DOHH2 (cell line): Measurements from ENCODE around the gene SULT4A1.

Source experiments
- H3F3A ChIP-seq: fragments of 200-600 bp; sonication (generic), shearing (Covaris generic); 2 replicates; pipeline ENCODE4 v1.6.0; 2016; ENCODE audit warnings: antibody characterized with exemption, mild to moderate bottlenecking; ENCODE audit not compliant: control insufficient read depth, insufficient read depth
- H3K27ac ChIP-seq: fragments of 200-600 bp; sonication (generic); 2 replicates; pipeline ENCODE4 v1.5.1; 2014; ENCODE audit warnings: low read depth, mild to moderate bottlenecking, low read length, moderate library complexity
- H3K27me3 ChIP-seq: fragments of 200-600 bp; sonication (generic); 2 replicates; pipeline ENCODE4 v1.6.1; 2014; ENCODE audit warnings: mild to moderate bottlenecking, low read length, mixed read lengths; ENCODE audit not compliant: control insufficient read depth
- H3K36me3 ChIP-seq: fragments of 200-600 bp; sonication (generic); 2 replicates; pipeline ENCODE4 v1.6.1; 2014; ENCODE audit warnings: mild to moderate bottlenecking, low read length, moderate library complexity, mixed read lengths; ENCODE audit not compliant: control insufficient read depth
- H3K4me1 ChIP-seq: fragments of 200-600 bp; sonication (generic); 2 replicates; pipeline ENCODE4 v1.6.1; 2014; ENCODE audit warnings: mild to moderate bottlenecking, low read length, mixed read lengths; ENCODE audit not compliant: control insufficient read depth
- H3K4me2 ChIP-seq: fragments of 200-600 bp; sonication (generic); 2 replicates; pipeline ENCODE4 v1.6.0; 2014; ENCODE audit warnings: mild to moderate bottlenecking, low read length, moderate library complexity
- H3K4me3 ChIP-seq: fragments of 200-600 bp; sonication (generic); 2 replicates; pipeline ENCODE4 v1.5.1; 2014; ENCODE audit warnings: mild to moderate bottlenecking, low read length, mixed read lengths
- H3K79me2 ChIP-seq: fragments of 200-600 bp; sonication (generic); 2 replicates; pipeline ENCODE4 v1.6.1; 2014; ENCODE audit warnings: mild to moderate bottlenecking, low read length, mixed read lengths; ENCODE audit not compliant: control insufficient read depth
- H3K9me2 ChIP-seq: fragments of 200-600 bp; sonication (generic); replicated peaks from 2 replicates; pipeline ENCODE4 v1.6.1; 2014; ENCODE audit warnings: mild to moderate bottlenecking, low read length, mixed read lengths; ENCODE audit not compliant: control insufficient read depth
- H3K9me3 ChIP-seq: fragments of 200-600 bp; sonication (generic); 2 replicates; pipeline ENCODE4 v1.6.1; 2014; ENCODE audit warnings: antibody characterized with exemption, low read length, mixed read lengths; ENCODE audit not compliant: control insufficient read depth, insufficient read depth
- H4K20me1 ChIP-seq: fragments of 200-600 bp; sonication (generic); 2 replicates; pipeline ENCODE4 v1.6.0; 2014; ENCODE audit warnings: low read depth, mild to moderate bottlenecking, antibody characterized with exemption, low read length, moderate library complexity; ENCODE audit not compliant: control insufficient read depth, insufficient read depth
- EZH2phosphoT487 ChIP-seq: fragments of 200-600 bp; sonication (generic); IDR thresholded peaks from 2 replicates; pipeline ENCODE4 v1.6.1; 2017; ENCODE audit warnings: borderline replicate concordance, mild to moderate bottlenecking, antibody characterized with exemption, low read length, moderate library complexity, mixed read lengths
- TF ChIP-seq, protein P1 (sequence below): fragments of 200-600 bp; sonication (generic); IDR thresholded peaks from one replicate; pipeline ENCODE4 v1.5.1; 2014; ENCODE audit warnings: antibody characterized with exemption, mild to moderate bottlenecking, low read depth, low read length; ENCODE audit not compliant: poor library complexity, severe bottlenecking

SULT4A1 gene

DNA sequence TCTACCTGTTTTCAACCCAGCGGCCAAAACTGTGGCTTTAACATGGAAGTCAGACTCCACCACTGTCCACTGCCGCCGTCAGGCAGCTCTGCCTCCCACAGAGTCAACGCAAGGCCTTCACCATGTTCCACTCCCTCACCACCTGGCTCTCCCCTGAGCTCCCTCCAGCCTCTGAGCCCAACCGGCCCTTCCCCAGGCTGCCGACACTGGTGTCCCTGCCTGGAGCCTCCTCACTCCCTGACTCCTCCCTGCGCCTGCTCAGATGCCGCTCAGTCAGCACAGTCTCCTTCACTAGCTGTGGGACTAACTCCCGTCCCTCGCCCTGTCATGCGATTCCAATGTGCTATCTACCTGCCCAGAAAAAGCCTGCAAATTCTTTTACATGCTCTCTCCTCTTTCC, 16.3 kb downstream of the SULT4A1 start:
- Histone ChIP-seq H3K4me3 (no peak overlapping the region), H4K20me1 (no peaks in the 10 kb centered on the region), H3K4me1 (no peaks in the 10 kb centered on the region), H3K4me2 (no peak overlapping the region), H3K27me3 (no peaks in the 10 kb centered on the region), H3K9me3 (no peaks in the 10 kb centered on the region), H3K79me2 (no peaks in the 10 kb centered on the region), H3K9me2 (no peaks in the 10 kb centered on the region), H3K27ac (no peak overlapping the region), H3K36me3 (no peaks in the 10 kb centered on the region), H3F3A (no peaks in the 10 kb centered on the region)
- TF ChIP-seq EZH2phosphoT487, result no peak
- TF ChIP-seq, protein P1, sequence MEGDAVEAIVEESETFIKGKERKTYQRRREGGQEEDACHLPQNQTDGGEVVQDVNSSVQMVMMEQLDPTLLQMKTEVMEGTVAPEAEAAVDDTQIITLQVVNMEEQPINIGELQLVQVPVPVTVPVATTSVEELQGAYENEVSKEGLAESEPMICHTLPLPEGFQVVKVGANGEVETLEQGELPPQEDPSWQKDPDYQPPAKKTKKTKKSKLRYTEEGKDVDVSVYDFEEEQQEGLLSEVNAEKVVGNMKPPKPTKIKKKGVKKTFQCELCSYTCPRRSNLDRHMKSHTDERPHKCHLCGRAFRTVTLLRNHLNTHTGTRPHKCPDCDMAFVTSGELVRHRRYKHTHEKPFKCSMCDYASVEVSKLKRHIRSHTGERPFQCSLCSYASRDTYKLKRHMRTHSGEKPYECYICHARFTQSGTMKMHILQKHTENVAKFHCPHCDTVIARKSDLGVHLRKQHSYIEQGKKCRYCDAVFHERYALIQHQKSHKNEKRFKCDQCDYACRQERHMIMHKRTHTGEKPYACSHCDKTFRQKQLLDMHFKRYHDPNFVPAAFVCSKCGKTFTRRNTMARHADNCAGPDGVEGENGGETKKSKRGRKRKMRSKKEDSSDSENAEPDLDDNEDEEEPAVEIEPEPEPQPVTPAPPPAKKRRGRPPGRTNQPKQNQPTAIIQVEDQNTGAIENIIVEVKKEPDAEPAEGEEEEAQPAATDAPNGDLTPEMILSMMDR, result no peak

DNA sequence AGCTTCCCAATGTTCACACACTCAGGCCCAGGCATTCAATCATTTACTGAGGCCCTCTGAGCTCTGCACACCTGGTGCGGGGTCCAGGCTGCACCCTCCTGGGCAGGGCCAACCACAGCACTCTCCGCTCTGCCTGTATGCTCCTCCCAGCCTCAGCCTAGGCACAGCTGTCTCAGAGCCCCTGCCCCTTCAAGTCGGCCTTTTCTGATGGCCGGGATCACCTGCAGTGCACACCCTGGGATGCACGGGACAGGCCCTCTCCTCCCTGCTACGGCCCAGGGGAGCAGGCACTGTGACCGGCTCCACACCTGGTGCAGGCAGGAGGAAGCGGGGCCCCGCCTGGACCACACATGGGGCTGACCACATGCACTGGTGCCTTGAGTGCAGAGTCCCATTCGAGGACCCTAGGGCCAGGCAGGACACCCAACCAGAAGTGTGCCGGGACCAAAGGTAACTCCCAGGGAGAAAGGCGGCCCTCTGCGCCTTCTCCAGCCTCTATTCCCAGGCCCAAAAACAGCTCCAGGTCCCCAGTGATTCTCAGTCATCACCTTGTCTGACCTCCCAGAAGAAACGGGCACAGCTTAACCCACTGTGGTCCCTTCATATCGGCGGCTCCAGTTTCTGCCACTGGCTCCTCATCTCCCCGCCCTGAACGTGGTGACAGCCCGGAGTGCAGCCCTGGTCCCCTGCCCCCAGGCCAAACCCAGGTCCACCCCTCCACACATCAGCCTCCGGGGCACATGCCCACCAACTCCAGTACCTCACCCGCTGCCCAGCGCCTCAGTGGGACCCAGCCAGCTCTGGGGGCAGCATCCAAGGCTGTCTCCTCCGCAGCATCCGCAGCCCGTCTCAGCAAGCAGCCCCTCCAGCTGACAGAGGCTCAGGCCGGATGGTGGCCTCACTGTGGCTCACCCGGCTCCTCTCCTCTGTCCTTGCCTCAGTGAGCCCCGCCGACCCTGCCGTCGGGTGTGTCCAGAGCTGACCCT, 17.5 kb downstream of the SULT4A1 start:
- no peak for TF ChIP-seq EZH2phosphoT487
- TF ChIP-seq, protein P1, result no peak
- H3K27me3 ChIP-seq, result no peaks in the 10 kb centered on the region
- no peak overlapping the region for H3K4me2 ChIP-seq
- no peaks in the 10 kb centered on the region for H4K20me1 ChIP-seq
- no peaks in the 10 kb centered on the region for H3K9me2 ChIP-seq
- H3K79me2 ChIP-seq, result no peaks in the 10 kb centered on the region
- no peak overlapping the region for H3K27ac ChIP-seq
- H3K36me3 ChIP-seq, result no peaks in the 10 kb centered on the region
- H3F3A ChIP-seq, result no peaks in the 10 kb centered on the region
- no peaks in the 10 kb centered on the region for H3K4me1 ChIP-seq
- no peak overlapping the region for H3K4me3 ChIP-seq
- H3K9me3 ChIP-seq, result no peaks in the 10 kb centered on the region

DNA sequence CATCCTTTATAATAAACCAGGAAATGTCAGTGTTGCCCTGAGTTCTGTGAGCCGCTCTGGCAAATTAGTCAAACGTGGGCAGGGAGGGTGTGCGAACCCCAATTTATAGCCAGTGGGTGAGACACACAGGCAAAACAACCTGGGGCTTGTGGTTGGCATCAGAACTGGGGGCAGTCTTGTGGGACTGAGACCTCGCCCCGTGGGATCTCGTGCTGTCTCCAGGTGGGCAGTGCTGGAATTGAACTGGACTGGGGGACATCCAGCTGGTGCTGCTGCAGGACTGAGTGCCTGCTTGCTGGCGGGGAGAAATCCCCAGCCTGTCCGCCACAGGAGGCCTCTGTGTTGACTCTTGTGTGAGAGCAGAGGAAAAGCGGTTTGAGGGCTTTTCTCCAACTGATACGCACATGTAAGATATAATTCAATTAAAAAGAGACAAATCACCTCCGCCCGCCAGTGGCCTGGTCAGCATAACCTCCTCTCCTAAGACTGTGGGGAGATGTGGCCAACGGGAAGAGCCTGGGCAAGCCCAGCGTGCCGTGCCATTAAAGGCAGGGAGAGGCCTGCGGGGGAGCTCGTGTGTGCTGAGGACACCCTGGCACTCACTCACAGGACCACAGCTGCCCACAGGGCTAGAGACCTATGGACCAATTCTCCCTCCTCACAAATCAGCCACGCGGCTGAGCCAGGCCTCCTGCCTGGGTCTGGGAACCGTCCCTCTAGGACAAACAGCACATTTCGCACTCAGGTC, 18.4 kb downstream of the SULT4A1 start:
- Histone ChIP-seq H3K4me2 (no peak overlapping the region), H3K9me3 (no peaks in the 10 kb centered on the region), H4K20me1 (no peaks in the 10 kb centered on the region), H3K27me3 (no peaks in the 10 kb centered on the region), H3K9me2 (no peaks in the 10 kb centered on the region), H3F3A (no peaks in the 10 kb centered on the region), H3K27ac (no peak overlapping the region), H3K79me2 (no peaks in the 10 kb centered on the region), H3K4me1 (no peaks in the 10 kb centered on the region), H3K4me3 (no peak overlapping the region), H3K36me3 (no peaks in the 10 kb centered on the region)
- TF ChIP-seq, protein P1, result no peak
- TF ChIP-seq EZH2phosphoT487, result no peak
